OCI-LY1 (cell line): ENCODE results near the gene TMEM158.

Source experiments
- H2AFZ ChIP-seq: fragments of 200-600 bp; sonication (generic), shearing (Covaris generic); 2 replicates; pipeline ENCODE4 v1.6.0; 2014; ENCODE audit warnings: antibody characterized with exemption, mild to moderate bottlenecking, low read length
- H3F3A ChIP-seq: fragments of 200-600 bp; sonication (generic), shearing (Covaris generic); 2 replicates; pipeline ENCODE4 v1.6.0; 2014; ENCODE audit warnings: mild to moderate bottlenecking, antibody characterized with exemption, low read length, moderate library complexity; ENCODE audit not compliant: insufficient read depth
- H3K27ac ChIP-seq: fragments of 200-600 bp; sonication (generic); 2 replicates; pipeline ENCODE4 v1.5.1; 2014; ENCODE audit warnings: low read length, mixed run types, mild to moderate bottlenecking, low read depth; ENCODE audit not compliant: poor library complexity, severe bottlenecking
- H3K27me3 ChIP-seq: fragments of 200-600 bp; sonication (generic); 2 replicates; pipeline ENCODE4 v1.6.0; 2014; ENCODE audit warnings: antibody characterized with exemption, mild to moderate bottlenecking, low read length, moderate library complexity; ENCODE audit not compliant: insufficient read depth
- H3K36me3 ChIP-seq: fragments of 200-600 bp; sonication (generic); 2 replicates; pipeline ENCODE4 v1.6.1; 2014; ENCODE audit warnings: mild to moderate bottlenecking, antibody characterized with exemption, low read length, moderate library complexity, mixed read lengths; ENCODE audit not compliant: insufficient read depth
- H3K4me1 ChIP-seq: fragments of 200-600 bp; sonication (generic); 2 replicates; pipeline ENCODE4 v1.5.1; 2014; ENCODE audit warnings: mild to moderate bottlenecking, low read length, moderate library complexity; ENCODE audit not compliant: insufficient read depth, severe bottlenecking
- H3K4me2 ChIP-seq: fragments of 200-600 bp; sonication (generic), shearing (Covaris generic); 2 replicates; pipeline ENCODE4 v1.6.1; 2014; ENCODE audit warnings: low read length
- H3K4me3 ChIP-seq: fragments of 200-600 bp; sonication (generic); 2 replicates; pipeline ENCODE4 v1.5.1; 2014; ENCODE audit warnings: low read length, low read depth, mild to moderate bottlenecking, mixed read lengths; ENCODE audit not compliant: poor library complexity, severe bottlenecking
- H3K79me2 ChIP-seq: fragments of 200-600 bp; shearing (Covaris generic); 2 replicates; pipeline ENCODE4 v1.6.1; 2016; ENCODE audit warnings: mixed run types, low read length, mixed read lengths; ENCODE audit not compliant: insufficient read depth
- H3K9ac ChIP-seq: fragments of 200-600 bp; sonication (generic), shearing (Covaris generic); 2 replicates; pipeline ENCODE4 v1.6.1; 2014; ENCODE audit warnings: mild to moderate bottlenecking, low read length, mixed read lengths
- H3K9me2 ChIP-seq: fragments of 200-600 bp; sonication (generic), shearing (Covaris generic); 2 replicates; pipeline ENCODE4 v1.6.1; 2014; ENCODE audit warnings: low read depth, mild to moderate bottlenecking, low read length, mixed read lengths
- H3K9me3 ChIP-seq: fragments of 200-600 bp; shearing (Covaris generic); 2 replicates; pipeline ENCODE4 v1.6.1; 2014; ENCODE audit warnings: low read length, mixed read lengths
- H4K20me1 ChIP-seq: fragments of 200-600 bp; sonication (generic), shearing (Covaris generic); 2 replicates; pipeline ENCODE4 v1.6.0; 2016; ENCODE audit warnings: mild to moderate bottlenecking, low read length; ENCODE audit not compliant: insufficient read depth
- EZH2 ChIP-seq: fragments of 200-600 bp; sonication (generic), shearing (Covaris generic); IDR thresholded peaks from 2 replicates; pipeline ENCODE4 v1.8.0; 2017; ENCODE audit warnings: borderline replicate concordance, mixed run types, mild to moderate bottlenecking, antibody characterized with exemption, low read length, moderate library complexity, mixed read lengths
- TF ChIP-seq, protein P1 (sequence below): fragments of 200-600 bp; sonication (generic), shearing (Covaris generic); IDR thresholded peaks from 2 replicates; pipeline ENCODE4 v1.5.1; 2017; ENCODE audit warnings: mild to moderate bottlenecking, antibody characterized with exemption, low read length, moderate library complexity, mixed read lengths

TMEM158 gene

DNA sequence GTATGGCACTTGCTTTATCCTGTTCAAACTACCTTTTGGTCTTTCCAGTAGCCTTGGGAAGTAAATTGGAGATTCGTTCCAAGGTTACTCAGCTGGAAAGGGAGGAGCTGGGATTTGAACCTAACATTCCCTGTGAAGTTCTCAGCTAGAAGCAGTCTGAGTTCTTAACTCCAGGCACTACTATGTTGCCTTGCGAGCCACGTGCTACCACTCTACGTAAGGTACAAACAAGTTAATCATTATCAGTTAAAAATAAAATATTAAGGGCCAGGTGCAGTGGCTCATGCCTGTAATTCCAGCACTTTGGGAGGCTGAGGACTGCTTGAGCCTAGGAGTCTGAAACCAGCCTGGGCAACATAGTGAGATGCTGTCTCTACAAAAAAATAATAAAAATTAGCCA lies 49.2 kb downstream of the TMEM158 start:
- H3K9ac ChIP-seq = no peak overlapping the region
- no peak overlapping the region for H2AFZ ChIP-seq
- no peaks in the 10 kb centered on the region for H3K27me3 ChIP-seq

More for the DNA sequence above, 49.2 kb downstream of the TMEM158 start:
- H3K9me2 ChIP-seq = no peaks in the 10 kb centered on the region
- no peaks in the 10 kb centered on the region for H3K36me3 ChIP-seq
- TF ChIP-seq EZH2 = no peak
- TF ChIP-seq, protein P1, sequence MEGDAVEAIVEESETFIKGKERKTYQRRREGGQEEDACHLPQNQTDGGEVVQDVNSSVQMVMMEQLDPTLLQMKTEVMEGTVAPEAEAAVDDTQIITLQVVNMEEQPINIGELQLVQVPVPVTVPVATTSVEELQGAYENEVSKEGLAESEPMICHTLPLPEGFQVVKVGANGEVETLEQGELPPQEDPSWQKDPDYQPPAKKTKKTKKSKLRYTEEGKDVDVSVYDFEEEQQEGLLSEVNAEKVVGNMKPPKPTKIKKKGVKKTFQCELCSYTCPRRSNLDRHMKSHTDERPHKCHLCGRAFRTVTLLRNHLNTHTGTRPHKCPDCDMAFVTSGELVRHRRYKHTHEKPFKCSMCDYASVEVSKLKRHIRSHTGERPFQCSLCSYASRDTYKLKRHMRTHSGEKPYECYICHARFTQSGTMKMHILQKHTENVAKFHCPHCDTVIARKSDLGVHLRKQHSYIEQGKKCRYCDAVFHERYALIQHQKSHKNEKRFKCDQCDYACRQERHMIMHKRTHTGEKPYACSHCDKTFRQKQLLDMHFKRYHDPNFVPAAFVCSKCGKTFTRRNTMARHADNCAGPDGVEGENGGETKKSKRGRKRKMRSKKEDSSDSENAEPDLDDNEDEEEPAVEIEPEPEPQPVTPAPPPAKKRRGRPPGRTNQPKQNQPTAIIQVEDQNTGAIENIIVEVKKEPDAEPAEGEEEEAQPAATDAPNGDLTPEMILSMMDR = no peak
- no peaks in the 10 kb centered on the region for H3K9me3 ChIP-seq
- H3K4me3 ChIP-seq = no peak overlapping the region
- no peaks in the 10 kb centered on the region for H4K20me1 ChIP-seq
- H3K4me1 ChIP-seq = no peaks in the 10 kb centered on the region
- no peak overlapping the region for H3K27ac ChIP-seq
- H3K79me2 ChIP-seq = no peaks in the 10 kb centered on the region
- H3F3A ChIP-seq = no peaks in the 10 kb centered on the region
- no peak overlapping the region for H3K4me2 ChIP-seq
